Jurkat, Clone E6-1 (cell line): ENCODE data around the gene SIL1.

Experiments
- DNase-seq: peaks from one replicate; pipeline ENCODE4 v3.0.0-alpha.2; 2011; ENCODE audit warnings: low read depth, low spot score
- H3K4me3 ChIP-seq: 2 replicates; pipeline ENCODE4 v1.5.1; 2011; ENCODE audit warnings: mild to moderate bottlenecking, low read length, control low read depth, moderate library complexity

SIL1 gene

DNA sequence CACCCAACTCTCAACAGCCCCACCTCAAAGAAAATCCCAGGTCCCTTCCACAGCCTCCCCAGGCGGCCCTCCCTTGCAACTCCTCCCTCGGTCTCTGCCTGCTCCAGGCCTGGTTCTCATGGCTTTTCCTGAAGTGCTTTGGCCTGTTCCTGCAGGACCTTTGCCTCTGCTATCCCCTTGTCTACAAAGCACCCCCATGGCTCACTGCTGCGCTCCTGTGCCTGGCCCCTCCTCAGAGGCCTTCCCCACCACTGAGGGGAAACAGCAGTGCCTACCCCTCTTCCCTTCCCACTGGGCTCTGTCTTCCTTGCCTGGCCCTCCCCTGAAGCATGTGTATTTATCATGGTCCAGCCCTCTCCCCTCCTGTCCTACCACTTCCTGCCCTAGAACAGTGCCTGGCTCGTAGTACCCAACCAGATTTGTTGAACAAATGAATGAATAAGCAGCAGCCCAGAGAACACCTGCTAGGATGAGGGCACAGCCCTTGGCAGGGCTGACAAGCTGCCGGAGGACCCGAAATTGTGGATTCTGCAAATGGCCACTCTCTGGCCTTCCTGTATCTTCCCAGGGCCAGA is 254.5 kb downstream of the SIL1 start:
- H3K4me3 ChIP-seq, result no peak overlapping the region
- peak; percentile 41 for DNase-seq

GRCh38 chr5:138942861-138943260 is 255.3 kb downstream of the SIL1 start:
- no peak for DNase-seq
- no peak overlapping the region for H3K4me3 ChIP-seq

DNA sequence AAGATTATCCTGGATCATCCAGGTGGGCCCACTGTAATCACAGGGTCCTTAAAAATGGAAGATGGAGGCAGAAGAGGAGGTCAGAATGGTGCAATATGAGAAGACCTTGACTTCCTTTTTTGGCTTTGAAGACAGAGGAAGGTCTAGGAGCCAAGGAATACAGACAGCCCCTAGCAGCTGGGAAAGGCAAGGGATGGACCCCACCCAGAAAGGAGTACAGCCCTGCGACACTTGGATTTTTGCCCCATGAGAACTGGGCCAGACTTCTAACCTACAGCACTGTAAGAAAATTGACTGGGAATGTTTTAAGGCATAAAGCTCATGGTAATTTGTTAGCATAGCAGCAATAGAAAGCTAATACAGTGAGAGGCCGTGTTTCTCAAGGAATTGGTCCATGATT is 256.1 kb downstream of the SIL1 start:
- DNase-seq, result no peak
- no peak overlapping the region for H3K4me3 ChIP-seq

DNA sequence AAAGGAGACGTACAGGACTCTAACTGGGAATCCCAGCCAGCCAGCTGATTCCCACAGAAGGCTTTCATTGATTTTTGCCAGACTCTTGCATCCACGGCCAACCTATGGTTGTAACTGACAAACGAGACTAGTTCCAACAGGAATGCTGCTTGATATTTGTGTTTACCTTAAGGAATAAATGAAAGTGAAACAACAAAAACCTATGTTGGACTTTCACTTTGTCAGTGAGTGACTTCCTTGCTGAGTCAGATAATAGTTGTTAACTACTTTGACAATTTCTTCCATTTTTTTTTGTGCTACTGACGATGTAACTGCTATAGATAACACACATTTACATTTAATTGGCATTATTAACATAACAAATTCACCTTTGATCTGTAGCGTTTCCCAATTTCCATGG is 259.6 kb downstream of the SIL1 start:
- no peak overlapping the region for H3K4me3 ChIP-seq
- no peak for DNase-seq

DNA sequence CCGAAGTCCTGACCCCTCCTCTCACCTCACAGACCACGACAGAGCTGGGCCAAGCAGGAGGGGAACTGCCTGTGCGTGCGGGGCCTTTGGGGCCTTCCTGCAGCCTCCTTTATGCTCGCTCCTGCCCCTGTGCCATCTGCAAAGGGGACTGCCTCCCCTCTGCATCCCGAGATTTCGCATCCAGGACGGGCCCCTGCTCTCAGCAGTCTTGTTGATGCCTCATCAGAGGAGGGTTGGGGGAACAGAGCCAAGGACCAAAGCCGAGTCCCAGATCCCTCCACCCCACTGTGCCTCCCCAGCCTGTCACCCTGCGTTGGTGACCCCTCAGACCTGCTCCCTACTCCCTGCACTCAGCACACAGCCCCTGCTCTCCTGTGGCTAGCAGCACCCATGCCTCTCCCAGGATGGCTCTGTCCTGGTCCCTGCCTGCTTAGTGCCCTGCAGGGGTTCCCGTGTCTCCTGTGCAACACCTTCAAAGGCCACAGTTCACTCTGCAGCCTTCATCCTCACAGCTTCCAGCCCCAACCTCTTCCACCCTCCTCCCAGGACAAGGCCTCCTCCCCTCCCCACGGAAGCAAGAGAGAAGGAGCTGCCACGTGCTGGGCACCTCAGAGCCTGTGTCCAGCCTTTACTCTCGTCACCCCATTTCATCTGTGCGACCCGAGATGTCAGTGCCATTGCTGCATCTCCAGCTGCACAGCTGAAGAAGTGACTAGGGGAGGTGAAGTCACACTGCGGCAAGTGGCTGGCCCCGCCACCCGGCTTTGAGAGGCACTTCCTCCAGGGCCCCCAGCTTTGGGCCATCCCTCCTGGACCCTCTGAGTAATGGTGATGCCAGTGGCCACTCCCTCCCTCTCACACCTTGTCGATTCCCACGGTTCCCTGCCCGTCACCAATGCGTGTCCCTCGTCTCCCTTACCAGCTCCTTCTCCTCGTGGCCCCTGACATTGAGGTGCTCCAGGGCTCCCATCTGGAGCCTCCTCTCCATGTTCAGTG is 260.5 kb downstream of the SIL1 start:
- H3K4me3 ChIP-seq, result no peak overlapping the region
- DNase-seq, result no peak

DNA sequence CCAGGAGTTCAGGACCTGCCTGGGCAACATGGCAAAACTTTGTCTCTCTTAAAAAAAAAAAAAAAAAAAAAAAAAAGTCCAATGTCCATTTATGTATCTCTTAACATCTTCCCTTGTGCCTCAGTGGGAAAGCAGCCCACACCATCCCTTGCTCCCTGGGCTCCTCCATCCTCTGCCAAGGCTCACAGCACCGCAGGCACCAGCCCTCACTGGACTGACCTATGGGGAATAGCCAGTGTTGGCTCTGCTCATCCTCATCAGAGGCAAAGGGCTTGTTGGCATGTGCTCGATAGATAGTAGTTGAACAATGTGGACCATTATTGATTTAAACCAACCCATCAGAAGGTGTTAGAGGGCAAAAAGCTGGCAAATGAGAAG is 261.2 kb downstream of the SIL1 start:
- H3K4me3 ChIP-seq, result no peak overlapping the region

GRCh38 chr5:138936225-138936967 is 261.8 kb downstream of the SIL1 start:
- no peak for DNase-seq

More for the DNA sequence above, 261.2 kb downstream of the SIL1 start:
- no peak for DNase-seq

DNA sequence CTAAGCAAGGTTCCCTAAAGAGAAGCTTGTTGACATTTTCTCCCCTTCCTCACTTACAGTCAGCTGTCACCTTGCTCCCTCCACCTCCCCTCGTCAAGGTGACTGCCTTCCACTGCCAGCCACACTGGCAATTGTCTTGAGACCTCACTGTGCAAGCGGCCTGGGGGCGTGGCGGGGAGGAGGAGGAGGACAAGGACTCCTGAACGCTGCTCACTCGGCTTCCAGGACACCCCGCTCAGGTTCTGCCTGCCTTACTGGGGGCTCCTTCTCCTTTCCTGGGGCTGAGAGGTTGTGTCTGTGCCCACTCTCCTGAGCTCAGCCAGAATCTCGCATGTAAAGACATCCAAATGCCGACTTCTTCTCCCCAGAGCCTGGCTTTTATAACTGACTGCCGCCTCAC is 262.7 kb downstream of the SIL1 start:
- no peak for DNase-seq

More at GRCh38 chr5:138936225-138936967, 261.8 kb downstream of the SIL1 start:
- no peak overlapping the region for H3K4me3 ChIP-seq

DNA sequence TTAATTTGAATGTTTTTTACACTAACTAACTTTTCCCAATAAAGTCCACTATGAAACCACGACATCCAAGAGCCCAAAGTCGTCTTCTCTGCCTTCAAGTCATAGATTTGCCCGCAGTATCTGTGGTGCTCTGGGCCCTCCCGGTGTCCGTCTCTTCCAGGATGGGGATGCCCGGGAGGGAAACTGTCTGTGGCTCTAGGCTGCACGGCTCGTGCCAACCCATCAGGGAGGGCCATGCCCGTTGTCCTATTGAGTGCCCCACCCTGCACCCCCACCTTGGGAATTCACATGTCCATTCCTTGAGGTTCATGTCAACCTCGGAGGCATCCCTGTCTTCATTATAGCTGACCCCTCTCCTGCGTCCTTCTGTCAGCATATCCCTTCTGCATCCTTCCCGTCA is 263.2 kb downstream of the SIL1 start:
- no peak for DNase-seq
- no peak overlapping the region for H3K4me3 ChIP-seq

More for the DNA sequence above, 262.7 kb downstream of the SIL1 start:
- H3K4me3 ChIP-seq, result no peak overlapping the region

- no peak overlapping the region for H3K4me3 ChIP-seq
- DNase-seq, result no peak
Measured at GRCh38 chr5:138933522-138934290, 264.5 kb downstream of the SIL1 start.

GRCh38 chr5:138932171-138932810 is 265.9 kb downstream of the SIL1 start:
- DNase-seq, result no peak
- no peak overlapping the region for H3K4me3 ChIP-seq

DNA sequence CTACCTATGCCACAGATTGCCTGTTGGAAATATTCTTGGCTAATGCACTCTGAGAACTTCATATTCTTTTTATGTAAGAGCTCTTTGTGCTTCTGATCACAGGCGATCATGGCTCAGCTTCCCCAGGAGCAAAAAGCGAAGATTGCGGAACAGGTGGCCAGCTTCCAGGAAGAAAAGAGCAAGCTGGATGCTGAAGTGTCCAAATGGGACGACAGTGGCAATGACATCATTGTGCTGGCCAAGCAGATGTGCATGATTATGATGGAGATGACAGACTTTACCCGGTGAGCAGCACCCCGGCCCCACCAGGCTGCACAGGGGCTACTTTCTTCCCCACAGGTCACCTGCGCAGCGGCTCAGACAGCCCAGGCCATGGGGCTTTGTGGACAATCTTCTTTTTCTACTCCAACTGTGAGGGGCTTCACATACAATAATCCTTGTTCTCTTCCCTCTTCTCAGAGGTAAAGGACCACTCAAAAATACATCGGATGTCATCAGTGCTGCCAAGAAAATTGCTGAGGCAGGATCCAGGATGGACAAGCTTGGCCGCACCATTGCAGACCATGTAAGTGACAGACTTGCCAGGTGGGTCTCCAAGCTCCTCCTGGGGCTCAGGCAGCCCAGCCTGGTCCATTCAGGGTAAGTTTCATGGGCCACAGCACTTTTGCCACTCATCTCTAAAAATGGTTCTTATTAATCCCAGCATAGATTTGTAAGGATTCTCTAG is 267.6 kb downstream of the SIL1 start:
- no peak for DNase-seq
- no peak overlapping the region for H3K4me3 ChIP-seq

GRCh38 chr5:138929571-138929955 is 268.6 kb downstream of the SIL1 start:
- no peak overlapping the region for H3K4me3 ChIP-seq
- no peak for DNase-seq

DNA sequence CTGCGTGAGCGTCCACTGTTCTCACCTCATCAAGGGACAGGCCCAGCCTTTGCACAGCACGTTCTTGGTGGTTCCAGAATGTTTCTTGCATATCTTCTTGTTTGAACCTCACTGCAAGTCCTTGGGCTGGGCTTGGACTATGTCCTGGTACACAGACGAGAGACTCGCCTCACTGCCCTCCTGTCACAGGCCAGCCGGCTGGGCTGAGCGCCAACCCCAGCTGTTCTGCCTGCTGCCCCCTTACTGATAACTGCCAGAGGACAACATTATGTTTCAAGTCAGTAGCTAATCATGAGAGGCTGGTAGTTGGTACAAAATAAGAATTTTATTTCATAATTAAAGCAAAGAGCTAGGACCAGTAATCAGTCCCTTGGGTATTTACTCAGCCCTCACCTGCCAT is 270.2 kb downstream of the SIL1 start:
- H3K4me3 ChIP-seq, result no peak overlapping the region
- DNase-seq, result no peak

DNA sequence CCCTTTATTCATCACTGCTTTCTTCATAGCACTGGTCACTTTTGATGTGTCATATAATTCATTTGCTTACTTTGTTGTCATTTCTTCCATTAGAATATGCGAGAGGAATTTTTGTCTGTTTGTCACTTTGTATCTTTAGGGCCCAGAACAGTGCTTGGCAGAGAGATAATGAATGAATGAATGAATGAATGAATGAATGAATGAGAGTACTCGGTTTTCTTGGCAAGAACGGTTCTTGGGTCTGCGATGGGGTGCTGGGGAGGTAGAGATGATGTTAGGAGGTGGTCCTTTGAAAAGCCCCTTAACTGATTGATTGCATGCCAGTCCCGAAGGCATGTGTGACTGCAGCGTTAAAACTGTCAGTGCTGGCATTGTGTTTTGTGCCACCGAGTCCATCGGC is 270.6 kb downstream of the SIL1 start:
- no peak overlapping the region for H3K4me3 ChIP-seq
- no peak for DNase-seq

GRCh38 chr5:138926688-138927448 is 271.3 kb downstream of the SIL1 start:
- H3K4me3 ChIP-seq, result no peak overlapping the region
- DNase-seq, result no peak

- DNase-seq, result no peak
- H3K4me3 ChIP-seq, result no peak overlapping the region
Measured at GRCh38 chr5:138926257-138926656, 271.9 kb downstream of the SIL1 start.
